ENCODE data around the gene SLC9A7.
"Not testable (repeated sequence)": the region's sequence is repeated elsewhere in the genome, so short reads cannot be mapped to it uniquely, and the experiment has no call there.

Gene SLC9A7

GRCh38 chrX:46758956-46759644, at the start of gene SLC9A7:
Gene SLC9A7 (minus strand): TSS chrX:46759118. CDS start chrX:46759029, 89 bp downstream.
- peak; percentile 20 to 50 for DNase-seq

GRCh38 chrX:46805270-46805669, 46.4 kb upstream of the SLC9A7 start:
- no peak for DNase-seq

GRCh38 chrX:46803140-46803539, 44.2 kb upstream of the SLC9A7 start:
- DNase-seq = no peak

DNA sequence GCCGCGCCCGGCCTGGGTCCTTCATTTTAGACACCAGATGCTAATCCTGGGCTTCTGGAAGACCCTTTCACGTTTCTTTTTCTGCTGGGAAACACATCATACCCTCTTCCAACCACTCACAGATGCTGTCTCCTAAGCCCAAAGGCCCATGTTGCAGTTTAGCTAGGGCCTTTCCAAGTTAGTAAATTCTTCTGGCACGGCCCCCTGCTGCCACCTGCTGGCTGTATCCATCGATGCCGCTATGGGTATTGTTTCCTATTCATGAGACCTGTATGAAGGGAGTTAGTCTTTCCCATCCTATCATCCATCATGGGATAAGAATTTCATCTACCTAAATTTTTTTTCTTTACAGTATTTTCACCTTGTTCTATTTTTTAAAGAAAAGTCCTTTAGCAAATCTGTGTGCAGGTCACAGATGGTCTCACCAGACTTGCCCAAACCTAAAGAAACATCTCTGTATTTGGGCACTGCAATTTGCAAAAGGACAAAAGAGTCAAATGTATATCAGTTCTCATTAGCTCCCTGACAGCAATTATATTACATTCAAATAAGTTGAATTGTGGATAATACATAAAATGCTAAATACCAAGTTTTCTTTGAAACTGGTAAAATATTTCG, 37.8 kb upstream of the SLC9A7 start:
- DNase-seq = peak; percentile 2 to 47

DNA sequence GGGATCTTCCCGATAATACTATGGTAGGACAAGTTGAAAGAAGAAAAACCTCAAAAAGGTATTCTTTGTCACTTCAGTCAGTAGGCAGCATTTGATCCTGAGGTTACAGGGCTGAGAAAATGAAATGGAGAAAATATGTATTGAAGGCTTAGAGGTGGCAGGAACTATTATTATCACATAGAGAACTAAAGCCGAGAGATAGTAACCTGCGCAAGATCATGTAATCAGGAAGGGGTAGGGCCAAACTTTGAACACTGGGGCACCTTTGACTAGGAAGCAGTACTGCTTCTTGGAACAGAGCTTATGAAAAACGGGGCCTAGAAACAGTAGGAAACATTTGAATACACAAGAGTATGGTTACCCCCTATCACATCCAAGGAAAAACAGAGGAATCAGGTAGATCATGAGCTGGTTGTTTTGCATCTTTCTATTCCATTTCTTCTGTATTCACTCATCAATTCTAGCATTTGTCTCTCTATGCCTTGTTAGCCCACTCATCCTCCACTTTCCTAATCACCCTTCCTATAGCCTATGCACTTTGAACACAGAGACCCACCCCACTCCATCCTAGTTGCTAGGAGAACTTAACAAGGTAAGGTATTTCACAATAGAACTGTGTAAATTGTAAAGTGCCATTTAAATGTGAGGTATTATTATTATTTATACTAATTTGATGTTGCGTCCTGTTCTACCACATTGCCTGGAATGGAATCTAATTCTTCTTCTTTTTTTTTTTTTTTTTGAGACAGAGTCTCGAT, 34.6 kb upstream of the SLC9A7 start:
- DNase-seq = no peak

- DNase-seq = no peak
Observed at GRCh38 chrX:46792810-46793188, 33.9 kb upstream of the SLC9A7 start.

DNA sequence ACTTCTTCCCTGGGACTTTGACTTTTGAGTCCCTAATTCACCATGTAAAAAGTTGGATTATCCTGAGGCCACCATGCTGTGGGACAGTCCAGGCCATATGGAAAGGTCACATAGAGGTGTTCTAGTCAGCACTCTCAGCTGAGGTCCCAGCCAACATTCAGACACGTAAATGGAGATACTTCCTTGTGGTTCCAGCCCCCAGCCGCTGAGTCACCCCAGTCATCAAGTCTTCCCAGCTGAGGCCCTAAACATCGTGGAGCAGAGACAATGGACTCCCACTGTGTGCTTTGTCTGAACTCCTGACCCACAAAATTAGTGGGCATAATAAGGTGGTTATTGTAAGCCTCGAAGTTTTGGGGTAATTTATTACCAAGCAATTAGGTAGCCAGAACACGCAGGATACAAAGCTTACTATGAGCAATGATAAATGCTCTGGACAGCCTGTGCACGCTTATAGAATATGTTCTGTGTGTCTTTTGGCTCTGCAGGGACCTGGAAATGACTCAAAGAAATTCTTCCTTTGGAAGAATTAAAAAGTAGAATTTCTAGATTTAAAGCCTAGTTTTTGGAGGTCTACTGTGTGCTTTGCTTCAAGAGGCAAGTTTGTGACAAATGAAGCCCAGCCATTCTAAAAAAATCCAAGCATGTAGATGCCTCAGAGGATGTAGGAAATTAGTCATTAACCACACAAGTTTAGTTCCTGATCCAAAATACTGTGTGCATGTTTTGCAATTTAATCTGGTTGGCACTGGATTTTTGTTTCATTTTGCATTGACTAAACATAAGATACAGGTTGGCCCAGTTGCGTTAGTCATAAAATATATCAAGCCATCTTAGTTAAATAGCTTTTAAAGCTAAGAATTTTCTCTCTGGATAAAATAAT, 33.2 kb upstream of the SLC9A7 start:
- peak; percentile 37 to 73 for DNase-seq

GRCh38 chrX:46788902-46789301, 30.0 kb upstream of the SLC9A7 start:
- DNase-seq = no peak

DNA sequence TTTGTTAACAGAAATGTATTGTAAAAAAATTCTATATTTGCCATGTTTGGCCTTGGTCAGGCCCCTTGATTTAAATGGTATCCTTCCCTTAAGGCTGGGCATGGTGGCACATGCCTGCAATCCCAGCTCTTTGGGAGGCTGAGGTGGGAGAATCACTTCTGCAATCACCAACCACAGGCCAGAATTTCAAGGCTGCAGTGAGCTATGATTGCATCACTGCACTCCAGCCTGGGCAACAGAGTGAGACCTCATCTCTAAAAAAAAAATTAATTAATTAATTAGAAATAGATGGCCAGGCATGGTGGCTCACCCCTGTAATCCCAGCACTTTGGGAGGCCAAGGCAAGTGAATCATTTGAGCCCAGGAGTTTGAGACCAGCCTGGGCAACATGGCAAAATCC, 25.5 kb upstream of the SLC9A7 start:
- DNase-seq = not testable (repeated sequence)

DNA sequence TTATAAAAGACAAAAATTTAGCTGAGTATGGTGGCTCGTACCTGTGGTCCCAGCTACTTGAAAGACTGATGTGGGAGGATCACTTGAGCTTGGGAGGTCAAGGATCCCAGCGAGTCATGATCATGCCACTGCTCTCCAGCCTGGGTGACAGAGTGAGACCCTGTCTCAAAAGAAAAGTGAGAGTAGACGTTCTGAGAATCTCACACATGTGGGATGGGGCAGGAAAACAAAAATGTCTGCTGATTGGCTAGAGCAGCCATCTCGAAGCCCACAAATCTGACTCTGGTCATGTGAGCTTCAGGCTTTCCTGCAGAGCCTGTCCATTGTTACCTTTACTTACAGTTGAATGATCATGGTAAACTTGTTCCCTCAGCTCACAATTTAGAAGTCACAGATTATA, 23.1 kb upstream of the SLC9A7 start:
- DNase-seq = no peak

- DNase-seq = no peak
Observed at GRCh38 chrX:46777971-46778810, 19.3 kb upstream of the SLC9A7 start.

- peak; percentile 7 to 65 for DNase-seq
Observed at GRCh38 chrX:46770817-46771163, 11.9 kb upstream of the SLC9A7 start.

- DNase-seq = peak in 1 of 2 experiments; percentile 3
Observed at GRCh38 chrX:46770000-46770816, 11.3 kb upstream of the SLC9A7 start.

DNA sequence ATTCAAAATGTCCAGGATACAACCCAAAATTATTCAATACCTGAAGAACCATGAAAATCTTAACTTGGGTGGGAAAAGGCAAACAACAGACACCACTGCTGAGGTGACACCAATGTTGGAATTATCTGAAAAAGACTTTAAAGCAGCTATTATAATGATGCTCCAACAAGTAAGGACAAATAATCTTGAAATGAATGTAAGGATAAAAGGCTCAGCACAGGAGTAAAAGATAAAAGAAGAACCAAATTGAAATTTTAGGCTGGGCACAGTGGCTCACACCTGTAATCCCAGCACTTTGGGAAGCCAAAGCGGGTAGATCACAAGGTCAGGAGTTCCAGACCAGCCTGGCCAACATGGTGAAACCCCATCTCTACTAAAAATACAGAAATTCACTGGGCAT, 4.0 kb upstream of the SLC9A7 start:
- DNase-seq = no peak

GRCh38 chrX:46759645-46759974, 692 bp upstream of the SLC9A7 start:
- no peak for DNase-seq

DNA sequence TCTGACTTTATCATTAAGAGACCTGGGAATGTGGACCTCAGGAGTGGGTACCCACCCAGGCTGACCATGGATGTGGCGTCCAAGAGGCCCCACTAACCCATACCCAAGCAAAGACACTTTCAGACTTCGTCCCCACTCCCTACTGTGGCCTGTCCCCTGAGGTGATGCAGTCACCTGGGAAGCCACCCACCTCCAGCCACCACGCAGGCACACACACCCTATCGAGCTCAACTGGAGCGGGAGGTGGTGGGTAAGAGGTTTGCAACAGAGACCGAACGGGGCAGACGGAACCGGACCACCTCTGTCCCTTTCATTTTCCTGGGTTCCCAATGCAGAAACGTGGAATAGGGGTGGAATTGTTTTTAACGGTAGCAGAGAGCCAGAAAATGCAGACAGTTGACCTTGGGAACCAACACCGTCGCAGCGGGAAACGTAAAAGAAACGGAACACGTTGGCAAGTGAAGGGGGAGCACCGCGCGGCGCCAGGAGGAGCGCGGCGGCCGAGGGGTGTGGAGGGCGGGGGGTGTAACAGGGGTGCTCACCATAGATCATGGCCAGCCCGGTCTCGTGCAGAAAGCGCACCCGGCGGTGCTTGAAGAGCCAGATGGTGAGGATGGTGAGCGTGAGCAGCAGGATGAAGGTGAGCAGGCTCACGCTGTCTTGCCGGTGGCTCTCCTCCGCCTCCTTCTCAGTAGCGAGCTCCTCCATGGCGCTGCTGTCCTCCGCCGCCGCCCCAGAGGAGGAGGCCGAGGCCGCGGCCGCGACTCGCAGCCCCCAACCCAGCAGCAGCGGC, 559 bp downstream of the SLC9A7 start:
- peak in 1 of 2 experiments; percentile 14 for DNase-seq

GRCh38 chrX:46757593-46757992, 1.3 kb downstream of the SLC9A7 start:
- DNase-seq = no peak

DNA sequence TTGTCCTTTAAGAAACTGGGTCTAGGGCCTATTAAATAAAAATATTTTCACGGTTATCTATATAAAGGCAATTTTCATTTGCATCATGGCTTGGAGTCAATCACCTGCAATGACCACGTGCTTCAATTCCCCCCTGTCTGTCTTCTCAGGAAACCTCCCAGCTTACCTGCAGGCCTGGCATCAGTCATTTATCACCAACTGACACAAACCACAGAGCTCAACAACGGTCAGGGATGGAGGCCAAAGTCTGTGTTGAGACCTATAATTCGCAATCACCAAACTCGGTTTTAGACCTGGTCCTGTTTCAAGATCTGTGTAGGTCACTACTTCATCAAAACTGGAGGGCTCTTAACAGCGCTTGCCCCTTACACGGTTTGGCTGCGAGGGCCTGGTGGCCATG, 1.9 kb downstream of the SLC9A7 start:
- no peak for DNase-seq

GRCh38 chrX:46755671-46756070, 3.2 kb downstream of the SLC9A7 start:
- no peak for DNase-seq

DNA sequence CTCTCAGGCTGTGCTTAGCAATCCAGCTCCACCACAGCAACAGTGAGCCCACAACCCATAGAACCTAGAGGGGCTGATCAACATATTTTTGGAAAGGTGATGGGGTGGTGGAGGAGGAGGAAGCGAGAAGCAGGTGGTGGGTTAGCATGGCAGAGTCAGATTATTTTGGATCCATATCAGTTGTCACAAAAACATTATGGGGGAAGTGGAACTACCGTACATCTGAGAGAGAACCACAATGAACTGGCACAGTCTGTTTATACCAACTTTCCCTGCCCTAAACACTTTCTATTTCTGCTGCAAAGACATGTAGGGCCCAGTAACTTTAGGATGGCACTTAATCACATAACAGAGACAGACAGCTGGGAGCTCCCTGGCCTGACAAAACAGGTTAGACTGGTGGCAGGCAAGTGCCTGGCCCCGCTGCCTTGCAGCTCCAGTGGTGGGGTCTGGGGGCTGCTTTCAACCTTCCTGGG, 4.3 kb downstream of the SLC9A7 start:
- DNase-seq = no peak

Data from SW 1271 (cell line).